Osteoblast (primary cell): ENCODE measurements around the gene DMRTB1. TPM values are rescaled to one million over a fixed set of nuclear protein-coding genes. Genes with fewer than 3 reads are reported as not detected.

ENCODE experiments used
- DNase-seq: peaks from one replicate; pipeline ENCODE4 v3.0.0; 2011; ENCODE audit warnings: low spot score, mixed read lengths; ENCODE audit not compliant: insufficient read length; ENCODE audit errors: missing footprints
- H2AFZ ChIP-seq: 2 replicates; pipeline ENCODE4 v1.6.0; 2011; ENCODE audit warnings: mild to moderate bottlenecking, low read length
- H3K27ac ChIP-seq: 2 replicates; pipeline ENCODE4 v1.5.1; 2011; ENCODE audit warnings: mild to moderate bottlenecking, low read depth, low read length, moderate library complexity
- H3K27me3 ChIP-seq: 2 replicates; pipeline ENCODE4 v1.6.0; 2012; ENCODE audit warnings: mild to moderate bottlenecking, control low read depth, inconsistent platforms, low read length, moderate library complexity; ENCODE audit not compliant: insufficient read depth
- H3K36me3 ChIP-seq: 2 replicates; pipeline ENCODE4 v1.5.1; 2011; ENCODE audit warnings: mild to moderate bottlenecking, low read length, control low read depth, moderate library complexity; ENCODE audit not compliant: insufficient read depth
- H3K4me1 ChIP-seq: 2 replicates; pipeline ENCODE4 v1.5.1; 2011; ENCODE audit warnings: mild to moderate bottlenecking, low read length, control low read depth, moderate library complexity; ENCODE audit not compliant: insufficient read depth
- H3K4me2 ChIP-seq: 2 replicates; pipeline ENCODE4 v1.6.0; 2011; ENCODE audit warnings: mild to moderate bottlenecking, low read length; ENCODE audit not compliant: insufficient read depth
- H3K4me3 ChIP-seq: fragments of 200-600 bp; sonication (generic); 3 replicates; pipeline ENCODE4 v1.5.1; 2012; ENCODE audit warnings: mild to moderate bottlenecking, low read length, inconsistent platforms; ENCODE audit not compliant: insufficient read depth
- H3K79me2 ChIP-seq: 2 replicates; pipeline ENCODE4 v1.6.0; 2012; ENCODE audit warnings: mild to moderate bottlenecking, low read length, control low read depth, inconsistent platforms; ENCODE audit not compliant: insufficient read depth
- H3K9me3 ChIP-seq: 2 replicates; pipeline ENCODE4 v1.5.1; 2011; ENCODE audit warnings: low read depth, low read length, control low read depth
- H4K20me1 ChIP-seq: 2 replicates; pipeline ENCODE4 v1.6.0; 2012; ENCODE audit warnings: mild to moderate bottlenecking, low read length, control low read depth; ENCODE audit not compliant: insufficient read depth
- CTCF ChIP-seq: IDR thresholded peaks from 2 replicates; pipeline ENCODE4 v1.5.1; 2011; ENCODE audit warnings: mild to moderate bottlenecking, low read depth, low read length, moderate library complexity; ENCODE audit errors: extremely low read depth
- total RNA-seq: library from RNA; depleted of rRNA; stranded (reverse); fragments of >200 nt; gene quantifications from 2 replicates; pipeline ENCODE4 v1.2.3, GENCODE V29; 2012

DMRTB1 gene
- total RNA-seq, 1 donor = not detected

GRCh38 chr1:53461323-53462044 is 2.3 kb downstream of the DMRTB1 start:
- no peak overlapping the region for H3K27ac ChIP-seq
- H3K4me2 ChIP-seq = no peak overlapping the region
- no peaks in the 10 kb centered on the region for H4K20me1 ChIP-seq
- H3K4me3 ChIP-seq = no peak overlapping the region
- no peaks in the 10 kb centered on the region for H3K36me3 ChIP-seq
- TF ChIP-seq CTCF = no peak
- H3K4me1 ChIP-seq = no peaks in the 10 kb centered on the region
- no peak overlapping the region for H2AFZ ChIP-seq
- DNase-seq = peak; percentile 50
- no peaks in the 10 kb centered on the region for H3K79me2 ChIP-seq
- H3K9me3 ChIP-seq = no peaks in the 10 kb centered on the region
- H3K27me3 ChIP-seq = peaks cover 13% of the 10 kb centered on the region

GRCh38 chr1:53462193-53462592 is 3.0 kb downstream of the DMRTB1 start:
- no peak overlapping the region for H3K27ac ChIP-seq
- H3K4me1 ChIP-seq = no peaks in the 10 kb centered on the region
- no peaks in the 10 kb centered on the region for H3K36me3 ChIP-seq
- no peak overlapping the region for H3K4me2 ChIP-seq
- no peaks in the 10 kb centered on the region for H3K79me2 ChIP-seq
- TF ChIP-seq CTCF = no peak
- peaks cover 9% of the 10 kb centered on the region for H3K27me3 ChIP-seq
- H4K20me1 ChIP-seq = no peaks in the 10 kb centered on the region
- no peaks in the 10 kb centered on the region for H3K9me3 ChIP-seq
- H3K4me3 ChIP-seq = no peak overlapping the region
- H2AFZ ChIP-seq = no peak overlapping the region
- no peak for DNase-seq

- no peak overlapping the region for H3K4me2 ChIP-seq
- H3K9me3 ChIP-seq = no peaks in the 10 kb centered on the region
- no peaks in the 10 kb centered on the region for H4K20me1 ChIP-seq
- H3K4me1 ChIP-seq = no peaks in the 10 kb centered on the region
- peak; percentile 86 for DNase-seq
- TF ChIP-seq CTCF = no peak
- H3K36me3 ChIP-seq = no peaks in the 10 kb centered on the region
- H3K27me3 ChIP-seq = peaks cover 3% of the 10 kb centered on the region
- H3K4me3 ChIP-seq = no peak overlapping the region
- H2AFZ ChIP-seq = no peak overlapping the region
- no peaks in the 10 kb centered on the region for H3K79me2 ChIP-seq
- H3K27ac ChIP-seq = no peak overlapping the region
Observed at GRCh38 chr1:53462769-53463501, 3.7 kb downstream of the DMRTB1 start.
